ENCODE results near the gene EML5.

DNA sequence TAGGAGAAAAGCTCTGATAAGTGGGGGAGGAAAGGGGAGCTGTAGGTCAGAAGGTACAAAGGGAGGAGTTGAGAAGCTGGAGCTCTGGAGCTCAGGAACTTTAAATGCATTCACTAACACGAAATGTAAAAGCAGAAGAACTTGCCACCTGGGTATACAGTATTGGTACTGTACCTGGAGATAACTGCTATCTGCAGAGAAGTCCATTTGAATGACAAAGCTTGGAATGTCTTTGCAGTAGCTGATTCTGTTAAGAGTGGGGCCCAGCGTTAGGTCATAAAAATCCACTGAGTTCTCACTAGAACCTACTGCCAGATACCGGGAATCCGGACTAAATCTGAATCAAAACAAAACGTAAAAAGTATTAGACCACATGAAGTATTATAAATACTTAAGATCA is 174.3 kb downstream of the EML5 start:
- TF ChIP-seq, protein P1, sequence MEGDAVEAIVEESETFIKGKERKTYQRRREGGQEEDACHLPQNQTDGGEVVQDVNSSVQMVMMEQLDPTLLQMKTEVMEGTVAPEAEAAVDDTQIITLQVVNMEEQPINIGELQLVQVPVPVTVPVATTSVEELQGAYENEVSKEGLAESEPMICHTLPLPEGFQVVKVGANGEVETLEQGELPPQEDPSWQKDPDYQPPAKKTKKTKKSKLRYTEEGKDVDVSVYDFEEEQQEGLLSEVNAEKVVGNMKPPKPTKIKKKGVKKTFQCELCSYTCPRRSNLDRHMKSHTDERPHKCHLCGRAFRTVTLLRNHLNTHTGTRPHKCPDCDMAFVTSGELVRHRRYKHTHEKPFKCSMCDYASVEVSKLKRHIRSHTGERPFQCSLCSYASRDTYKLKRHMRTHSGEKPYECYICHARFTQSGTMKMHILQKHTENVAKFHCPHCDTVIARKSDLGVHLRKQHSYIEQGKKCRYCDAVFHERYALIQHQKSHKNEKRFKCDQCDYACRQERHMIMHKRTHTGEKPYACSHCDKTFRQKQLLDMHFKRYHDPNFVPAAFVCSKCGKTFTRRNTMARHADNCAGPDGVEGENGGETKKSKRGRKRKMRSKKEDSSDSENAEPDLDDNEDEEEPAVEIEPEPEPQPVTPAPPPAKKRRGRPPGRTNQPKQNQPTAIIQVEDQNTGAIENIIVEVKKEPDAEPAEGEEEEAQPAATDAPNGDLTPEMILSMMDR (CRISPR knock-in tag; IDR thresholded peaks at IDR 0.05) = no peak
- TF ChIP-seq ARNT (IDR thresholded peaks at IDR 0.05) (no peak), MYNN (CRISPR knock-in tag; IDR thresholded peaks at IDR 0.05; ENCODE audit: low read depth) (no peak), EP300 (IDR thresholded peaks at IDR 0.05; ENCODE audit: low read depth in 2 of 2, low read length in 2 of 2) (no peak), EP300 (CRISPR knock-in tag; IDR thresholded peaks at IDR 0.05; ENCODE audit: borderline replicate concordance) (no peak), CEBPB (IDR thresholded peaks at IDR 0.05; ENCODE audit: borderline replicate concordance, low read depth, low read length) (no peak), MIXL1 (CRISPR knock-in tag; IDR thresholded peaks at IDR 0.05) (no peak)
- TF ChIP-seq, protein P2, sequence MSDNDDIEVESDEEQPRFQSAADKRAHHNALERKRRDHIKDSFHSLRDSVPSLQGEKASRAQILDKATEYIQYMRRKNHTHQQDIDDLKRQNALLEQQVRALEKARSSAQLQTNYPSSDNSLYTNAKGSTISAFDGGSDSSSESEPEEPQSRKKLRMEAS (IDR thresholded peaks at IDR 0.05) = no peak
